HEK293 (cell line): ENCODE data around the gene ACVR1C.

Experiments
- CTCF ChIP-seq: fragments of 450-650 bp; formaldehyde crosslinking; IDR thresholded peaks from 2 replicates; pipeline ENCODE4 v1.5.1; 2016; ENCODE audit warnings: missing biosample characterization, missing genetic modification characterization
- SALL2 ChIP-seq: fragments of 450-650 bp; formaldehyde crosslinking; IDR thresholded peaks from 2 replicates; pipeline ENCODE4 v1.5.0; 2017; ENCODE audit warnings: missing biosample characterization, mild to moderate bottlenecking, missing genetic modification characterization, borderline replicate concordance
- ZEB2 ChIP-seq: fragments of 450-650 bp; formaldehyde crosslinking; IDR thresholded peaks from 2 replicates; pipeline ENCODE4 v1.5.1; 2016; ENCODE audit warnings: missing biosample characterization, missing genetic modification characterization

GRCh38 chr2:157506586-157506985 is 122.1 kb downstream of the ACVR1C start:
- TF ChIP-seq SALL2 (tag by site-specific recombination) (no peak), CTCF (no peak), ZEB2 (tag by site-specific recombination) (no peak)
